ENCODE measurements around the gene CDC34. TPM values are rescaled to one million over a fixed set of nuclear protein-coding genes. Genes with fewer than 3 reads are reported as not detected.

Gene CDC34
- total and polyA plus RNA-seq, 9 of the 15 experiments (the other 6 are each of a cell fraction or from before 2014, with no cell fraction given): 0.80 to 203 (median 65.5) TPM

- peak in 1 of 2 experiments; percentile 97; a peak in 2 of 4 replicates for TF ChIP-seq ZMIZ1 (IDR thresholded peaks at IDR 0.05; ENCODE audit: low read depth in 2 of 2, low read length in 2 of 2)
- peak; percentile 72 for TF ChIP-seq JUND (IDR thresholded peaks at IDR 0.05; ENCODE audit: borderline replicate concordance, low read depth, low read length)
- peak; percentile 49; the same call in 1 of the 3 replicates for TF ChIP-seq JUND (tag; IDR thresholded peaks at IDR 0.05; ENCODE audit: borderline replicate concordance, low read depth, low read length)
- TF ChIP-seq ZNF217 (CRISPR knock-in tag; IDR thresholded peaks at IDR 0.05): no peak
- no peak for TF ChIP-seq USF2 (CRISPR knock-in tag; IDR thresholded peaks at IDR 0.05)
- TF ChIP-seq U2AF2 (optimal IDR thresholded peaks at IDR 0.05; ENCODE audit: low read depth, low read length): no peak
- TF ChIP-seq SNAPC5 (CRISPR knock-in tag; IDR thresholded peaks at IDR 0.05): no peak
- no peak for TF ChIP-seq ZFP1 (CRISPR knock-in tag; IDR thresholded peaks at IDR 0.05)
- peak; percentile 48; the same call in 1 of the 2 replicates for TF ChIP-seq ZFX (CRISPR knock-in tag; IDR thresholded peaks at IDR 0.05)
- TF ChIP-seq ARID3A (IDR thresholded peaks at IDR 0.05; ENCODE audit: borderline replicate concordance, low read depth, low read length): no peak
- TF ChIP-seq HNRNPK (IDR thresholded peaks at IDR 0.05; ENCODE audit: low read depth, low read length, poor library complexity, severe bottlenecking): no peak
- no peak for TF ChIP-seq NFE2L1 (tag; IDR thresholded peaks at IDR 0.05; ENCODE audit: borderline replicate concordance, low read depth)
- TF ChIP-seq THAP12 (CRISPR knock-in tag; IDR thresholded peaks at IDR 0.05): no peak
- TF ChIP-seq ZNF766 (CRISPR knock-in tag; conservative IDR thresholded peaks at IDR 0.05): peak; percentile 91
- peak in 1 of 2 experiments; percentile 89; a peak in 1 of 4 replicates for TF ChIP-seq NONO (IDR thresholded peaks at IDR 0.05; ENCODE audit: low read depth in 2 of 2, low read length in 1 of 2)
- no peak for TF ChIP-seq SETDB1 (IDR thresholded peaks at IDR 0.05; ENCODE audit: low read length)
- peak; percentile 90 to 93 for TF ChIP-seq MAZ (CRISPR knock-in tag; conservative IDR thresholded peaks at IDR 0.05 in 1 of 2, IDR thresholded peaks at IDR 0.05 in 1 of 2)
Measured at GRCh38 chr19:574658-575526, 43.3 kb downstream of the CDC34 start (continued).

Data from K562 (cell line).